ENCODE measurements around the gene AKAP13. TPM values are rescaled to one million over a fixed set of nuclear protein-coding genes. Genes with fewer than 3 reads are reported as not detected.

AKAP13 gene
- total RNA-seq, 2 donors from 2014 or later: 151 to 159 TPM

GRCh38 chr15:85777250-85778106 lies 397.1 kb downstream of the AKAP13 start:
- DNase-seq: no peak
- no peak for ATAC-seq
- intact Hi-C loops (cut with DNase I, micrococcal nuclease): no loop called here

- intact Hi-C loops (cut with DNase I, micrococcal nuclease): no loop called here
Measured at GRCh38 chr15:85778107-85778776, 397.8 kb downstream of the AKAP13 start.

GRCh38 chr15:85779249-85779648 lies 398.8 kb downstream of the AKAP13 start:
- intact Hi-C loops (cut with DNase I, micrococcal nuclease): no loop called here
- ATAC-seq: no peak

More at GRCh38 chr15:85778107-85778776, 397.8 kb downstream of the AKAP13 start:
- DNase-seq (no peak), ATAC-seq (no peak)

GRCh38 chr15:85780225-85780985 lies 400.0 kb downstream of the AKAP13 start:
- ATAC-seq: no peak
- DNase-seq: no peak

More at GRCh38 chr15:85779249-85779648, 398.8 kb downstream of the AKAP13 start:
- no peak for DNase-seq

GRCh38 chr15:85781099-85781498 lies 400.7 kb downstream of the AKAP13 start:
- intact Hi-C loops (cut with DNase I, micrococcal nuclease): no loop called here
- DNase-seq (no peak), ATAC-seq (no peak)

More at GRCh38 chr15:85780225-85780985, 400.0 kb downstream of the AKAP13 start:
- intact Hi-C loops (cut with DNase I, micrococcal nuclease): no loop called here

GRCh38 chr15:85782064-85782463 lies 401.7 kb downstream of the AKAP13 start:
- ATAC-seq: no peak
- no peak for DNase-seq
- intact Hi-C loops (cut with DNase I, micrococcal nuclease): no loop called here

- DNase-seq: peak; percentile 75 to 79
- peak; percentile 83 for ATAC-seq
- intact Hi-C loops (cut with DNase I, micrococcal nuclease): no loop called here
Measured at GRCh38 chr15:85785887-85786780, 405.7 kb downstream of the AKAP13 start.

- ATAC-seq (no peak), DNase-seq (no peak)
- intact Hi-C loops (cut with DNase I, micrococcal nuclease): no loop called here
Measured at GRCh38 chr15:85786781-85787114, 406.3 kb downstream of the AKAP13 start.

- ATAC-seq (peak; percentile 83), DNase-seq (peak; percentile 74 to 75)
- intact Hi-C loops (cut with DNase I, micrococcal nuclease): no loop called here
Measured at GRCh38 chr15:85788771-85789495, 408.5 kb downstream of the AKAP13 start.

GRCh38 chr15:85789496-85789875 lies 409.1 kb downstream of the AKAP13 start:
- no peak for ATAC-seq
- intact Hi-C loops (cut with DNase I, micrococcal nuclease): no loop called here
- no peak for DNase-seq

- DNase-seq (no peak), ATAC-seq (no peak)
- intact Hi-C loops (cut with DNase I, micrococcal nuclease): no loop called here
Measured at GRCh38 chr15:85792102-85792731, 411.8 kb downstream of the AKAP13 start.

GRCh38 chr15:85792912-85793590 lies 412.6 kb downstream of the AKAP13 start:
- intact Hi-C loops (cut with DNase I, micrococcal nuclease): no loop called here
- DNase-seq: no peak

GRCh38 chr15:85793641-85794597 lies 413.5 kb downstream of the AKAP13 start:
- DNase-seq (peak; percentile 57), ATAC-seq (peak; percentile 38)
- intact Hi-C loops (cut with DNase I, micrococcal nuclease): no loop called here

More at GRCh38 chr15:85792912-85793590, 412.6 kb downstream of the AKAP13 start:
- ATAC-seq: no peak

GRCh38 chr15:85794598-85795336 lies 414.4 kb downstream of the AKAP13 start, which contains the start of gene KLHL25:
TSS of gene KLHL25 (minus strand) at chr15:85794925. CDS start at chr15:85769810, 25,115 bp downstream.
- peak; percentile 90 for ATAC-seq
- DNase-seq: peak; percentile 94 to 96
- intact Hi-C loops (cut with DNase I, micrococcal nuclease): no loop called here
